ENCODE results near the gene BLOC1S6. TPM values are rescaled to one million over a fixed set of nuclear protein-coding genes. Genes with fewer than 3 reads are reported as not detected.

Gene BLOC1S6
- total and polyA plus RNA-seq, 2 of the 13 experiments (the other 11 are each of a cell fraction or from before 2014, with no cell fraction given) = 11.8 to 44.3 TPM

DNA sequence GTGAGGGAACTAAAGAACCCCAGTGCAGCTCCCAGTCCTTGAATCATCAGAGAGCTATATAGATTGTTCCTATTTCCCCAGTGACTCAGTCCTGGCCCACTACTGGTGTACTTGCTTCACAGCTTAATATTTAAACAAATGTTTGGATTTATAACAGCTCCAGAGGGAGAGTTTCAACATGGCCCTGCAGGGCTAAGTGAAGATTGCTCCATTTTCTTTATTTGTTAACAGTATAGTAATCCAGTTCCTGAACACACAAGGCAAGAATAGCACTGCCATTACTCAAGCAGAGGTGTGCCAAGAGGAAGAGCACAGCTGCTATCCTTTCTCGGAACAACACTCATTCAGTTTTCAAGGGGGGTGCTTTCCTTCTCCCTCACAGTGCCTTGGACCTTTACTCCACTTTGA is 54.2 kb downstream of the BLOC1S6 start:
- H3K79me2 ChIP-seq (ENCODE audit: insufficient read depth, low read length) = no peaks in the 10 kb centered on the region
- no peaks in the 10 kb centered on the region for H3K36me3 ChIP-seq (replicated peaks in 1 of 2; ENCODE audit: control insufficient read depth in 1 of 2, insufficient read depth in 2 of 2, low read length in 2 of 2)
- peak overlapping the region; percentile 37; the same call in 1 of the 2 replicates for H3K9ac ChIP-seq (ENCODE audit: insufficient read depth, low read depth, low read length)
- H3K4me2 ChIP-seq (ENCODE audit: low read depth, low read length) = peak overlapping the region; percentile 76
- ChIA-PET CTCF (ENCODE audit: low intra/inter-chr PET ratio, low total read pairs) (interaction anchor here (1.1 kb wide), 1 partner anchor 27 kb away, joined by 4 read pairs; no protein-coding TSS in a partner anchor), POLR2A (interaction anchor here (0.8 to 1.1 kb wide), 3 partner anchors 9 to 54 kb away, joined by 3 to 13 read pairs (median 4); partner anchors contain the start of gene BLOC1S6)
- no peaks in the 10 kb centered on the region for H3K9me3 ChIP-seq (ENCODE audit: low read length)
- H4K20me1 ChIP-seq (ENCODE audit: insufficient read depth, low read length) = no peaks in the 10 kb centered on the region
- peak overlapping the region; percentile 9 to 42 (median 31); a peak in 3 of 6 replicates for H3K4me3 ChIP-seq (replicated peaks in 1 of 3; ENCODE audit: insufficient read depth in 1 of 3, low read depth in 2 of 3, low read length in 3 of 3)
- intact Hi-C loops (cut with micrococcal nuclease; ENCODE audit: unreplicated experiment) (loop anchor here (1.0 kb wide), 1 partner anchor 8 kb away; no protein-coding TSS in a partner anchor), in situ Hi-C loops (cut with HindIII; ENCODE audit: extremely low pct_ligation_motif_present, low pct_unique_long_range_greater_than_20kb) (no loop called here)
- peaks cover 75% of the 10 kb centered on the region for H3K4me1 ChIP-seq (ENCODE audit: insufficient read depth, low read length)
- peak; percentile 98 for ATAC-seq
- peak overlapping the region; percentile 69 for H3K27ac ChIP-seq (ENCODE audit: extremely low read length, insufficient read depth, low read length)
- H3K27me3 ChIP-seq (ENCODE audit: control insufficient read depth in 1 of 2, insufficient read depth in 2 of 2, low read length in 2 of 2) = no peaks in the 10 kb centered on the region
- DNase-seq (ENCODE audit: low spot score) = peak; percentile 95
- no TSS peak for BruUV-seq (replicated peaks)
- H2AFZ ChIP-seq (ENCODE audit: low read length) = no peak overlapping the region
- 0% methylated on average over 1 of the region's 1 CpG for WGBS (ENCODE audit: low lambda C conversion rate)
- peak; percentile 93 for FAIRE-seq
- no peak for TF ChIP-seq RBAK (CRISPR knock-in tag; IDR thresholded peaks at IDR 0.05)
- TF ChIP-seq ZNF546 (CRISPR knock-in tag; conservative IDR thresholded peaks at IDR 0.05) = no peak
- TF ChIP-seq FIP1L1 (IDR thresholded peaks at IDR 0.05; ENCODE audit: borderline replicate concordance, insufficient read depth, low read depth, low read length) = no peak
- TF ChIP-seq ZNF230 (CRISPR knock-in tag; IDR thresholded peaks at IDR 0.05) = no peak
- no peak for TF ChIP-seq FOXP1 (IDR thresholded peaks at IDR 0.05)
- TF ChIP-seq FOXP1 (CRISPR knock-in tag; IDR thresholded peaks at IDR 0.05) = peak; percentile 68
- no peak for TF ChIP-seq MTF1 (CRISPR knock-in tag; IDR thresholded peaks at IDR 0.05)
- TF ChIP-seq, protein P1, sequence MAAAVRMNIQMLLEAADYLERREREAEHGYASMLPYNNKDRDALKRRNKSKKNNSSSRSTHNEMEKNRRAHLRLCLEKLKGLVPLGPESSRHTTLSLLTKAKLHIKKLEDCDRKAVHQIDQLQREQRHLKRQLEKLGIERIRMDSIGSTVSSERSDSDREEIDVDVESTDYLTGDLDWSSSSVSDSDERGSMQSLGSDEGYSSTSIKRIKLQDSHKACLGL (CRISPR knock-in tag; IDR thresholded peaks at IDR 0.05) = no peak
- peak; percentile 60 for TF ChIP-seq YY1 (IDR thresholded peaks at IDR 0.05; ENCODE audit: insufficient read depth, insufficient replicate concordance, low read depth, low read length)
- TF ChIP-seq, protein P2, sequence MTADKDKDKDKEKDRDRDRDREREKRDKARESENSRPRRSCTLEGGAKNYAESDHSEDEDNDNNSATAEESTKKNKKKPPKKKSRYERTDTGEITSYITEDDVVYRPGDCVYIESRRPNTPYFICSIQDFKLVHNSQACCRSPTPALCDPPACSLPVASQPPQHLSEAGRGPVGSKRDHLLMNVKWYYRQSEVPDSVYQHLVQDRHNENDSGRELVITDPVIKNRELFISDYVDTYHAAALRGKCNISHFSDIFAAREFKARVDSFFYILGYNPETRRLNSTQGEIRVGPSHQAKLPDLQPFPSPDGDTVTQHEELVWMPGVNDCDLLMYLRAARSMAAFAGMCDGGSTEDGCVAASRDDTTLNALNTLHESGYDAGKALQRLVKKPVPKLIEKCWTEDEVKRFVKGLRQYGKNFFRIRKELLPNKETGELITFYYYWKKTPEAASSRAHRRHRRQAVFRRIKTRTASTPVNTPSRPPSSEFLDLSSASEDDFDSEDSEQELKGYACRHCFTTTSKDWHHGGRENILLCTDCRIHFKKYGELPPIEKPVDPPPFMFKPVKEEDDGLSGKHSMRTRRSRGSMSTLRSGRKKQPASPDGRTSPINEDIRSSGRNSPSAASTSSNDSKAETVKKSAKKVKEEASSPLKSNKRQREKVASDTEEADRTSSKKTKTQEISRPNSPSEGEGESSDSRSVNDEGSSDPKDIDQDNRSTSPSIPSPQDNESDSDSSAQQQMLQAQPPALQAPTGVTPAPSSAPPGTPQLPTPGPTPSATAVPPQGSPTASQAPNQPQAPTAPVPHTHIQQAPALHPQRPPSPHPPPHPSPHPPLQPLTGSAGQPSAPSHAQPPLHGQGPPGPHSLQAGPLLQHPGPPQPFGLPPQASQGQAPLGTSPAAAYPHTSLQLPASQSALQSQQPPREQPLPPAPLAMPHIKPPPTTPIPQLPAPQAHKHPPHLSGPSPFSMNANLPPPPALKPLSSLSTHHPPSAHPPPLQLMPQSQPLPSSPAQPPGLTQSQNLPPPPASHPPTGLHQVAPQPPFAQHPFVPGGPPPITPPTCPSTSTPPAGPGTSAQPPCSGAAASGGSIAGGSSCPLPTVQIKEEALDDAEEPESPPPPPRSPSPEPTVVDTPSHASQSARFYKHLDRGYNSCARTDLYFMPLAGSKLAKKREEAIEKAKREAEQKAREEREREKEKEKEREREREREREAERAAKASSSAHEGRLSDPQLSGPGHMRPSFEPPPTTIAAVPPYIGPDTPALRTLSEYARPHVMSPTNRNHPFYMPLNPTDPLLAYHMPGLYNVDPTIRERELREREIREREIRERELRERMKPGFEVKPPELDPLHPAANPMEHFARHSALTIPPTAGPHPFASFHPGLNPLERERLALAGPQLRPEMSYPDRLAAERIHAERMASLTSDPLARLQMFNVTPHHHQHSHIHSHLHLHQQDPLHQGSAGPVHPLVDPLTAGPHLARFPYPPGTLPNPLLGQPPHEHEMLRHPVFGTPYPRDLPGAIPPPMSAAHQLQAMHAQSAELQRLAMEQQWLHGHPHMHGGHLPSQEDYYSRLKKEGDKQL (CRISPR knock-in tag; IDR thresholded peaks at IDR 0.05; ENCODE audit: low read depth) = peak; percentile 21; the same call in 1 of the 2 replicates
- TF ChIP-seq TARDBP (CRISPR knock-in tag; IDR thresholded peaks at IDR 0.05) = peak; percentile 30; the same call in 1 of the 2 replicates
- no peak for TF ChIP-seq KDM4B (CRISPR knock-in tag; IDR thresholded peaks at IDR 0.05)
- TF ChIP-seq, protein P3, sequence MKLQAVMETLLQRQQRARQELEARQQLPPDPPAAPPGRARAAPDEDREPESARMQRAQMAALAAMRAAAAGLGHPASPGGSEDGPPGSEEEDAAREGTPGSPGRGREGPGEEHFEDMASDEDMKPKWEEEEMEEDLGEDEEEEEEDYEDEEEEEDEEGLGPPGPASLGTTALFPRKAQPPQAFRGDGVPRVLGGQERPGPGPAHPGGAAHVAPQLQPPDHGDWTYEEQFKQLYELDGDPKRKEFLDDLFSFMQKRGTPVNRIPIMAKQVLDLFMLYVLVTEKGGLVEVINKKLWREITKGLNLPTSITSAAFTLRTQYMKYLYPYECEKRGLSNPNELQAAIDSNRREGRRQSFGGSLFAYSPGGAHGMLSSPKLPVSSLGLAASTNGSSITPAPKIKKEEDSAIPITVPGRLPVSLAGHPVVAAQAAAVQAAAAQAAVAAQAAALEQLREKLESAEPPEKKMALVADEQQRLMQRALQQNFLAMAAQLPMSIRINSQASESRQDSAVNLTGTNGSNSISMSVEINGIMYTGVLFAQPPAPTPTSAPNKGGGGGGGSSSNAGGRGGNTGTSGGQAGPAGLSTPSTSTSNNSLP (IDR thresholded peaks at IDR 0.05; ENCODE audit: low read depth, low read length) = peak; percentile 97
- peak; percentile 70; the same call in 1 of the 2 replicates for TF ChIP-seq ZNF331 (CRISPR knock-in tag; IDR thresholded peaks at IDR 0.05)
- no peak for TF ChIP-seq ZNF737 (CRISPR knock-in tag; IDR thresholded peaks at IDR 0.05; ENCODE audit: borderline replicate concordance)
- no peak for TF ChIP-seq REPIN1 (CRISPR knock-in tag; IDR thresholded peaks at IDR 0.05; ENCODE audit: borderline replicate concordance, low read depth)
- no peak for TF ChIP-seq ZNF773 (CRISPR knock-in tag; IDR thresholded peaks at IDR 0.05; ENCODE audit: borderline replicate concordance)
- TF ChIP-seq FOXA1 (IDR thresholded peaks at IDR 0.05) = no peak
- peak; percentile 70 for TF ChIP-seq FOXA1 (CRISPR knock-in tag; IDR thresholded peaks at IDR 0.05)

All from HepG2 (cell line).